NCI-H345 treated with DMSO at 0.1 percent for 48 hours (cell line): ENCODE results near the gene INO80C.

Source experiments
- DNase-seq: peaks from one replicate; lab custom pipeline; 2025; ENCODE audit not compliant: unreplicated experiment; lab: John Stamatoyannopoulos, UW

INO80C gene

DNA sequence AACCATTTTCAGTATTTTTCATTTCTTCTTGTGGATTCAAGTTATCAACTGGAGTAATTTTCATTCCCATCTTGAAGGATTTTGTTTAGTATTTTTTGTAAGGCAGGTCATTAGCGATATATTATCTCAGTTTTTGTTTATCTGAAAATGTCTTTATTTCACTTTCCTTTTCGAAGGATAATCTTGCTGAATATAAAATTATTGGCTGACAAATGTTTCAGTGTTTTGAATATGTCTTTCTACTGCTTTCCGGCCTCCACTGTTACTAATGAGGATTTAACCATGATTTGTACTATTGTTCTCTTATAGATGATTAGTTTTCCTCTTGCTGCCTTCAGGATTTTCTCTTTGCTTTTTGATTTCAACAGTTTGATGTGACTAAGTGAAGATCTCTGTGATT is 62.4 kb downstream of the INO80C start:
- DNase-seq = no peak

DNA sequence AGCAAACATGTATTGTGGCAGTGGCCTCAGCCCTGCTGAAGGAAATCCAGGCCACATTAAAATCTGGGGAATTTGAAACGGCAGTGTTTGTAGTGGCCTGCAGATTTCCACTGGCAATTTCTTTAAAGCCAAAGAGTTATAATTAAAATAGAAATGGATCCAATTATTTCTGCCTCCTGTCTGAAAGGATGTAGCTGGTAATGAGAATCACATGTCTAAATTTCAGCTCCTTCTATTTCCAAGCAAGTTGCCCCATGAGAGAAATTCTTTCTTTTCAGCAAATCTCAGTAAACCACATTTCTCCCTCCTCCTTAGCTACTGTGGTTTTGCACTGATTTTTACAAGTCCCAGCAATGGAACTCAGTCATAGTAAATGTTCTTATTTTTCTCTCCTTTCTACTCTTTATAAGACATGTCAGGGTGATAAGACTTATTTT is 65.2 kb downstream of the INO80C start:
- DNase-seq = no peak

GRCh38 chr18:35431374-35431741 is 66.4 kb downstream of the INO80C start:
- DNase-seq = no peak

DNA sequence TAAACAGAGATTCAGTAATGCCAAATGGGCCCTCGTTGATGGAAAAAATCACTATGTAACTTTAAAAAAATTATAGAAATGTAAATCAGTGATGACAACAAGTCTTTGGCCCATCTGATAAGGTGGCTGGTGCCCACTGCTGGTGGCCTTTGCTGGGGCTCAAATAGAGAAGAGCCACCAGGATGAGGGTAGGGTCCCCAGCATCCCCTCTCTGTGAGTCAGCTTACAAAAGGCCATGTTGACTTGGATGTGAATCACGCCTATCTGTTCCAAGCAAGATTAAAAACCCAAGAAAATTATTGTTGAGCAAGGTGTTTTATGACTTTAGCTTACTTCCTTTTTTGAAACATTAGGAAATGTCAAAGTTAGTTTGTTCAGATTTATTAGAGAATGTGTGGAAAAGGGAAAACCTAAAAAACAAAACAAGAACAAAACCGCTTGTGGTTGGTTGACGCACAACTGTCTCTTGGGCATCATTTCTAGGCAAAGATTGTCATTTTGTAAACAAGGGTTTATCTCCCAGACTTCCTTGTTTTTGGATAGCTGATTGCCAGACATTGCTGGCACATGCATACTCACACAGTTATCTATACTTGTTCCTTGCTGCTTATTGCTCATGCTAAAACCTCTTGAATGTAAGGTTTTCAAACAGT is 66.9 kb downstream of the INO80C start:
- no peak for DNase-seq

GRCh38 chr18:35426786-35427185 is 71.0 kb downstream of the INO80C start:
- DNase-seq = no peak

DNA sequence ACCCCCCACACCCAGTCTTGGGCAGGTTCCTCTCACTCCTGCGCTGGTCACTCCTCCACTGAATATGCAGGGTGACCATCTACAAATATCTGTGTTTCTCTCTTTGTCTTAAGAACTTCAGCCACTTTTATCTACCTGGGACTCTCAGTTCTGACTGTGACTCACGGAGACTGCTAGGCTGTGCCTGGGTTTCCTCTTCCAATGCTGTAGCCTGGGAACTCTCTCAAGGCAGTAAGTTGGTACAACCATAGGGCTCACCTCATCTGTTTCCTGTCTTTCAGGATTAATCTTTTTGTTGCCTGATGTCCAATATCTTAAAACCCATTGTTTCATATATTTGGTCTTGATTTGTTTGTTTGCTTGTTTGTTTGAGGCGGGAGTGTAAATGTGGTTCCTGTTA is 73.4 kb downstream of the INO80C start:
- no peak for DNase-seq

GRCh38 chr18:35422237-35422636 is 75.5 kb downstream of the INO80C start:
- DNase-seq = no peak

DNA sequence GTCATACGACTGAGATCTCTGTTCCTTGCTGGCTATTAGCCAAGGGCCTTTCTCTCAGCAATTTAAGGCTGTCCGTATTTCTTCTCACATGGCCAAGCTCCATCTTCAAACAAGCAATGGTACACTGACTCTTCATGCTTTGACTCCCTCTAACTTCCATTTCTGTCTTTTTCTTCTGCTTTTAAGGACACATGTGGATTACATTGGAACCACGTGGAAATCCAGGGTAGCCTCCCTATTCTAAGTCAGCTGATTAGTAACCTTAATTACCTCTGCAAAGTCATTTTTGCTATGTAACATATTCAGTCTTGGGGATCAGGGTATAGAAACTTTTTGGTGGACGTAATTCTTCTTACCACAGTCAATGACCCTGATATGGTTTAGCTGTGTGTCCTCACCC is 79.2 kb downstream of the INO80C start:
- no peak for DNase-seq
